PC-3 (cell line): Measurements from ENCODE around the gene RAB11FIP4. TPM values are rescaled to one million over a fixed set of nuclear protein-coding genes. Genes with fewer than 3 reads are reported as not detected.

ENCODE experiments used
- ATAC-seq: fragments of 200-7000 bp; cut with Tn5 transposase; 2 replicates; pipeline ENCODE4 v1.9.1; 2020; ENCODE audit warnings: mild to moderate bottlenecking, moderate library complexity
- BruUV-seq: library from RNA; stranded (reverse); fragments of 400-500 nt; replicated peaks from 2 replicates; lab custom pipeline; 2021; lab: Mats Ljungman, UMichigan
- CTCF ChIA-PET: fragments of 300-600 bp; sonication (Branson Sonifier 250); formaldehyde crosslinking; loops from one replicate; lab custom pipeline; 2022; ENCODE audit warnings: antibody characterized with exemption; lab: Charles Lee
- POLR2A ChIA-PET: fragments of 300-600 bp; sonication (Branson Sonifier 250); formaldehyde crosslinking; loops from one replicate; lab custom pipeline; 2022; ENCODE audit warnings: antibody characterized with exemption; ENCODE audit not compliant: unreplicated experiment; lab: Charles Lee
- DNase-seq: peaks from one replicate; pipeline ENCODE4 v3.0.0-alpha.2; 2015
- H2AFZ ChIP-seq: fragments of 300-600 bp; sonication (generic); 2 replicates; pipeline ENCODE4 v1.6.0; 2016; ENCODE audit warnings: antibody characterized with exemption, low read length
- H3F3A ChIP-seq: fragments of 300-600 bp; sonication (generic); one replicate; pipeline ENCODE4 v1.6.0; 2017; ENCODE audit warnings: antibody characterized with exemption, low read length, control low read depth, mild to moderate bottlenecking; ENCODE audit not compliant: unreplicated experiment
- H3K27ac ChIP-seq: fragments of 300-600 bp; sonication (generic); 2 replicates; pipeline ENCODE4 v1.5.1; 2016; ENCODE audit warnings: mild to moderate bottlenecking, low read length
- H3K27me3 ChIP-seq: fragments of 300-600 bp; sonication (generic); 2 replicates; pipeline ENCODE4 v1.6.1; 2016; ENCODE audit warnings: low read length, mixed read lengths
- H3K36me3 ChIP-seq: fragments of 300-600 bp; sonication (generic); 2 replicates; pipeline ENCODE4 v1.6.1; 2016; ENCODE audit warnings: low read depth, mixed run types, low read length, mixed read lengths
- H3K4me1 ChIP-seq: fragments of 300-600 bp; sonication (generic); 2 replicates; pipeline ENCODE4 v1.5.1; 2016; ENCODE audit warnings: low read length; ENCODE audit not compliant: insufficient read depth
- H3K4me2 ChIP-seq: fragments of 300-600 bp; sonication (generic); 2 replicates; pipeline ENCODE4 v1.6.0; 2016; ENCODE audit warnings: low read length
- H3K4me3 ChIP-seq: fragments of 300-600 bp; sonication (generic); 2 replicates; pipeline ENCODE4 v1.5.1; 2016; ENCODE audit warnings: mild to moderate bottlenecking, low read length, mixed read lengths
- H3K79me2 ChIP-seq: fragments of 300-600 bp; sonication (generic); 2 replicates; pipeline ENCODE4 v1.6.1; 2017; ENCODE audit warnings: low read length, mixed read lengths
- H3K9ac ChIP-seq: fragments of 300-600 bp; sonication (generic); 2 replicates; pipeline ENCODE4 v1.6.0; 2016; ENCODE audit warnings: mild to moderate bottlenecking, low read length
- H3K9me2 ChIP-seq: fragments of 300-600 bp; sonication (generic); replicated peaks from 2 replicates; pipeline ENCODE4 v1.6.1; 2016; ENCODE audit warnings: mixed run types, low read length, mixed read lengths
- H3K9me3 ChIP-seq: fragments of 300-600 bp; sonication (generic); 2 replicates; pipeline ENCODE4 v1.6.1; 2016; ENCODE audit warnings: low read length, mixed read lengths
- H4K20me1 ChIP-seq: fragments of 300-600 bp; sonication (generic); 2 replicates; pipeline ENCODE4 v1.6.1; 2016; ENCODE audit warnings: low read length, mixed read lengths
- CTCF ChIP-seq: fragments of 300-600 bp; sonication (generic); conservative IDR thresholded peaks from 2 replicates; pipeline ENCODE4 v1.5.1; 2017; ENCODE audit warnings: antibody characterized with exemption, low read depth, mild to moderate bottlenecking, low read length
- EZH2 ChIP-seq: fragments of 300-600 bp; sonication (generic); IDR thresholded peaks from one replicate; pipeline ENCODE4 v1.6.1; 2017; ENCODE audit warnings: antibody characterized with exemption, mild to moderate bottlenecking, low read length; ENCODE audit not compliant: unreplicated experiment
- EZH2phosphoT487 ChIP-seq: fragments of 300-600 bp; sonication (generic); IDR thresholded peaks from 2 replicates; pipeline ENCODE4 v1.6.1; 2018; ENCODE audit warnings: mild to moderate bottlenecking, antibody characterized with exemption, low read length, borderline replicate concordance
- intact Hi-C: fragments of 100-400 bp; cut with micrococcal nuclease; formaldehyde crosslinking; loops from 2 replicates; pipeline ENCODE4 v1.9.0; 2023
- total RNA-seq: library from RNA; depleted of rRNA; stranded (reverse); fragments of >200 nt; gene quantifications from 2 replicates; pipeline ENCODE4 v1.2.3, GENCODE V29; 2014

Gene RAB11FIP4
- total RNA-seq, 1 experiment from 2014 or later, result 4.2 TPM

DNA sequence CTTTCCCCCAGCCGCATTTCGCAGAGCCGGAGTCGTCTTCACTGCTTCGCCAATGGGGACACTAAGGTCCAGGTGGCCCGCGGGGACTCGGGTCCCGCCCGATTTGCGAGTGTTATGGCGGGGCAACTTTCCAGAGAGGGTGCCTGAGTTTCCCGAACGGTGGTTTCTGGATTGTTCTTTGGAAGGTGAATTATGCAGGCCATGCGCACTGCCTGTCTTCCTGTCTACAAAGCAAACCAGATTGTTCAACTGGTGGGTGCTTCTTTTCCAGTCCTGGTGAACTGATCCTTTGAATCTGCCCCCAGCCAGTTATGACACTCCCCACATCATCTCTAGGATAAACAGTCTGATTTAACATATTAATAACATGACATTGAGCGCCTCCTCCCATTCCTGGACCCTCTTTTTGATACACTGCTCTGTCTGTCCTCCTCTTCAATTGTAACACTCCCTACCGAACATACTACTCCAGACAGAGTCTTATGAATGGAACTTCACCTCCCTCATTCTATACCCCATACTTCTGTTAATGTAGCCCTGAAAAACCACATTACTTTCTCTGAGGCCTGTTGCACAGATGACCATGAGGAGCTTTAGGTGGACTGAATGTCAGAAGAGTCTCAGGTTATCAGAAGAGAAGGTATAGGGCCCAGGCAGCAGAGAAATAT is 159.0 kb downstream of the RAB11FIP4 start:
- POLR2A ChIA-PET, result no interaction called here
- Histone ChIP-seq H4K20me1 (no peaks in the 10 kb centered on the region), H3K4me2 (peak overlapping the region; percentile 85), H3K4me3 (peak overlapping the region; percentile 68), H3K4me1 (peaks cover 3% of the 10 kb centered on the region; the same call in 1 of the 2 replicates), H3K9me3 (no peaks in the 10 kb centered on the region), H3K9ac (peak overlapping the region; percentile 35; the same call in 1 of the 2 replicates), H3K27ac (no peak overlapping the region), H3K27me3 (no peaks in the 10 kb centered on the region), H3F3A (no peaks in the 10 kb centered on the region), H3K9me2 (no peaks in the 10 kb centered on the region), H3K79me2 (no peaks in the 10 kb centered on the region), H3K36me3 (no peaks in the 10 kb centered on the region), H2AFZ (peak overlapping the region; percentile 89)
- ATAC-seq (no peak; the same call in 1 of the 2 replicates), DNase-seq (no peak)
- BruUV-seq, result no TSS peak
- intact Hi-C loops, result no loop called here
- CTCF ChIA-PET, result no interaction called here
- TF ChIP-seq EZH2 (no peak), CTCF (no peak), EZH2phosphoT487 (no peak)

GRCh38 chr17:31552568-31552967 is 161.1 kb downstream of the RAB11FIP4 start:
- no peak for DNase-seq
- intact Hi-C loops, result no loop called here

More at GRCh38 chr17:31552568-31552967, 161.1 kb downstream of the RAB11FIP4 start:
- TF ChIP-seq EZH2, result no peak
- TF ChIP-seq CTCF, result no peak
- no peak for TF ChIP-seq EZH2phosphoT487
- no peaks in the 10 kb centered on the region for H3K9me3 ChIP-seq
- ChIA-PET CTCF (no interaction called here), POLR2A (no interaction called here)
- no peaks in the 10 kb centered on the region for H4K20me1 ChIP-seq
- no peaks in the 10 kb centered on the region for H3K27me3 ChIP-seq
- ATAC-seq, result no peak
- no peak overlapping the region for H3K4me3 ChIP-seq
- no peak overlapping the region for H3K4me2 ChIP-seq
- no peak overlapping the region for H3K9ac ChIP-seq
- H3K27ac ChIP-seq, result no peak overlapping the region
- no peak overlapping the region for H2AFZ ChIP-seq
- H3K79me2 ChIP-seq, result no peaks in the 10 kb centered on the region
- no peaks in the 10 kb centered on the region for H3F3A ChIP-seq
- no peaks in the 10 kb centered on the region for H3K9me2 ChIP-seq
- peaks cover 3% of the 10 kb centered on the region; the same call in 1 of the 2 replicates for H3K4me1 ChIP-seq
- no TSS peak for BruUV-seq
- no peaks in the 10 kb centered on the region for H3K36me3 ChIP-seq
